Cerebellar nuclear complex (tissue), 1 donor: ENCODE measurements around the gene ABAT.

ENCODE experiments used
- DNase-seq, 2 experiments: peaks; one replicate each; lab custom pipeline; 2025; lab: John Stamatoyannopoulos, UW

ABAT gene

GRCh38 chr16:8818504-8819270 is 144.3 kb downstream of the ABAT start:
- no peak for DNase-seq

- DNase-seq = no peak
Observed at GRCh38 chr16:8819411-8820034, 145.1 kb downstream of the ABAT start.

DNA sequence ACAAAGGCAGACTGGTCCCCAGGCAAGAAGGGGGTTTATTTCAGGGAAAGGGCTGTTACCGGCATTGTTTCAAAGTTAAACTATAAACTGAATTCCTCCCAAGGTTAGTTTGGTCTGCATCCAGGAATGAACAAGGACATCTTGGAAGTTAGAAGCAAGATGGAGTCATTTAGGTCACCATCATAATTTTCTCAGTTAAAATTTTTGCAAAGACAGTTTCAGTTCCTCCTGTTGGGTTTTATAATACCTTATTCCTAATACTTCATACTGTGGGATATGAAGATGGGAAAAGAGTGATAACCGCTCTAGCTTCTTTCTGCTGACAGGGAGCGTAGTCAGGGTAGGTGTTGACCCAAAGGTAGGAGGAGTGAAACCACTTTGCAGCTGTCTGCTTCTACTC is 148.0 kb downstream of the ABAT start:
- DNase-seq = no peak

- DNase-seq = no peak
Observed at GRCh38 chr16:8826278-8826879, 152.0 kb downstream of the ABAT start.

- no peak for DNase-seq
Observed at GRCh38 chr16:8828541-8829165, 154.2 kb downstream of the ABAT start.

DNA sequence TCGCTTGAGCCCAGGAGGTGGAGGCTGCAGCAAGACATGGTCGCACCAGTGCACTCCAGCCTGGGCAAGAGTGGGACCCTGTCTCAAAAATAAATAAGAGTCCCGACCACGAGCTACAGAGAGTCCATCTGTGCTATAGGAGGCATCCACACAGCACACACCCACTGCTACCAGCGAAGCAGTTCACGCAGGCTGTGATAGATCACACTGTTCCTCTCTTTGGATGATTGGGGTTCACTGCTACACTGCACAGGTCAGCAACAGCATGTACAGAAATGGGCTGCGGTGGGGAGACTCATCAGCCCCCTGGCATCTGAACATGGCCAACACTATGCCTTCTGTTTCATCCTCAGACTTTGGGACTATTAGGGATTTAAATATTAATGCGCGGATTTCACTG is 157.0 kb downstream of the ABAT start:
- no peak for DNase-seq

GRCh38 chr16:8831871-8832716 is 157.7 kb downstream of the ABAT start:
- DNase-seq = no peak

DNA sequence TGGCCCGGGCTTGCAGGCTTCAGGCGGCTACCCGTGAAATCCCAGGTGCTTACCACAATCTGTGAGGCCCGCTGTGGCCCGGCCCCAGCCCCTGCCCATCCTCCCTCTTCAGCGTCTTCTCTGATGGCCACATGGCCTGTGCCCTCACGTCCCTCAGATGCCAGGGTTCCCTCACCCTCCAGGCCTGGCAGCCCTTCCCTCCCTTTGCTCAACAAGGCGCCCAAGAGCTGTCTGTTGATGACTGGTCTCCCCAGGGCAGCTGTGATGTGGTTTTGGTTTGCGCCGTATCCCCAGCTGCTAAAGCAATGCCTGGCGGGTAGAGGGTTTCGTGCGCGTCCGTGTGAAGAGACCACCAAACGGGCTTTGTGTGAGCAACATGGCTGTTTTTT is 158.3 kb downstream of the ABAT start:
- no peak for DNase-seq
